GM18519 (cell line): ENCODE measurements around the gene ZNF343.
A peak's percentile ranks its signal among the peaks of the same experiment; 100 is the strongest.

Experiments
- ATAC-seq: cut with Tn5 transposase; IDR thresholded peaks from one replicate; pipeline ENCODE4 v1.9.1; 2021; ENCODE audit warnings: mild to moderate bottlenecking, moderate library complexity; ENCODE audit not compliant: unreplicated experiment, low FRiP score

The ZNF343 gene

DNA sequence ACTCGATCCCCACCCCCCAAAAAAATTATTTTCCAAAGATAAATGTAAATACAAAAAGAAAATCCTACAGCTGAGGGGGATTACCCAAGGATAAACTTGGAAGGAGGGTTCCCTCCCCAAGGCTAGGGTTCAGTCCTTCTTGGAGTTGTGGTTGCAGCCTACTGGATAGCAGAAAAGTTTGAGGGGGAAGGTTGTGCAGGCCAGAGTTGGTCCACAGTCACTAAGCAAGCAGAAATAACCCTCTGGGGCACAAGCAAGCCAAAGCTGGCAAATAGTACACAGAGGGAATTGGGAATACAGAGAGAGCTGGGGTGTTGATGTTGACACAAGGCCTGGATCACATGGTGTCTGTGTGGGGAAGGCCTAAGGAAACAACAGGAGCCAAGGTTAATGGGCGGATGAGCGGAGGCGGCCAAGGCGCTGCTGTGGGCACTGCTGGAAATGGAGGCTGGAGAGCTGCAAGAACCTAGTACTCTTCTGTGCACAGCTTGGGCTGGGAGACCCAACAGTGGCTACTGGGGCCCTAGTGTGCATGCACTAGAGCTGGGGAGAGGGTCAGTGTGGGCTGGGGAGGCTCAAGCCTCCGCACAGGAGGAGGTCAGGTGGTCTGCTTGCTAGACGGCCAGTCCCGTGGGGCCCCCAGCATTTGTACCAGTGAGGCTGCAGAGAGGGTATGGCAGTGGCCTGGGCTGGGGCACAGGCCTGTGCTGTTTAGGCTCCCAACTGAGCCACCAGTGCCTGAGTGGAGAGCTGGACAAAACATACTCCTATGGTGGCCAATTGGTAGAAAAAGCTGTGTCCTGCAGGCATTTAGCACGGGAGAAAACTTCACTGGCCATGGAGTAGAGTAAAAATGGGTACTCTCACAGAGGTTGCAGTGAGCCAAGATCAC lies 32.6 kb downstream of the ZNF343 start:
- no peak for ATAC-seq

DNA sequence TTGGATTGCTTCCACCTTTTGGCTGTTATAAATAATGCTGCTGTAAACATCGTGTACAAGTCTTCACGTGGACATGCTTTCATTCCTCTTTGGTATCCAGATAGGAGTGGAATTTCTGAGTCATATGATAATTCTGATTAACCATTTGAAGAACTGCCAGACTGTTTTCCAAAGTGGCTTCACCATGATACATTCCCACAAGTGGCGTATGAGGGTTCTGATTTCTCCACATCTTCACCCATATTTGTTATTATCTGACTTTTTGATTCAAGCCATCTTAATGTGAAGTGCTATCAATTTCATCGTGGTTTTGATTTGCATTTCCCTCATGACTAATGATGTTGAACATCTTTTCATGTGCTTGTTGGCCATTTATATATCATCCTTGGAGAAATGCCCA lies 35.2 kb downstream of the ZNF343 start:
- ATAC-seq, result no peak

DNA sequence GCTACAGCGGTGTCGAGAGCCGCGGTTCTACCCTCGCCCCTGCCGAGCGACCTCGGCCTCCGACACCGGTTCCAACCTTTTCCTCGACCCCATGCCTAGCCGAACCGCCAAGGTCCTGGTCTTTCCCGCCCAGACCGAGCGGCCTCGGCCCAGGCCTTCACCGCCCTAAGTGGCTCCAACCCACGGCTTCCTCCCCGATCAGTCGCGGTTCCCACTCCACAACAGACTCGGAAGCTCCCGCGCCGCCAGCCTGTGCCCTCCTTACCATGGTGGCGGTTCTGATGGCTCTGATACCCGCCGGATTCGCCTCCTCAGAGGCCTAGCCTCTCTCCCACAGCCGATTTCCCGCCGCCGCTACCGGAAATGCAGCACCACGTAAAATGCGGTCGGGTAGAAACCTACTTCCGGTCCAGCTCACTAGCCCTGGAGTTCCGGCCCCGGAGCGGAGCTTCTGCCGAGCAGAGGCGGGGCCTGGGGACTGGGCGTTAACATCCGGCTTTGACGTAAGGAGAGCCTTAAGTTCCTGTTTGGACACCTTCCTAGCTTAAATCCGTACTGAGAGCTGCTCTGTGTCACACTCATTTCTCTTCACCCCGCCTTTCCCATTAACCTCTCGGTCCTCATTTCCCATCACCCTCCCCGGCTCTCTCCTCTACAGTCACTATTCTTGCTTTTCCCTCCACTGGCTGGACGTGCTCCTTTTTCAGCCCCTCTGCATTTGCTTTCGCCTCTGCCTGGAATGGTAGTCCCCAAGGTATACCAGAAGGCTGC lies 38.1 kb downstream of the ZNF343 start, which contains the start of gene SNRPB:
Gene SNRPB, minus strand, starts transcription at position 367 of the 771 bp plus-strand sequence. Its CDS starts 99 bp downstream, at position 268.
- peak; percentile 86 for ATAC-seq

DNA sequence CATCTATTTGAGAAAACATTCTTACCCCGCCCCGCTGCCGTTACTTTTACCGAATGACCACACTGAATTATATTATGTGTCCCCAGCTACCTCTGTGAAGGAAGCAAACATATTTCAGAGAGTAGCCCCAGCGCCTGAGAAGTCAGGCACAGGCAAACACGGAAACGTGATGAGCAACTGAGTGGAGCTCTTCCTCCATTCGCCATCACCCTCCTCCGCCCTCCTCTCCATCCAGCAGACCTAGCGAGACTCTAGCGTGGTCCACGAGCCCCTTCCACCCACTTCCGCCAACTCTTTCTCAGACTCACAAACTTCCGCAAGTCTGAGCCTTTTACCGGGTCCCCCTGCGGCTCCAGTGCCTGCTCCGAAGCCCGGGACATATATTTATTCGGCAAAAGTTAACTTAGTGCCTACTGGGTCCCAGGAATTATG lies 38.7 kb downstream of the ZNF343 start:
- peak; percentile 15 for ATAC-seq

DNA sequence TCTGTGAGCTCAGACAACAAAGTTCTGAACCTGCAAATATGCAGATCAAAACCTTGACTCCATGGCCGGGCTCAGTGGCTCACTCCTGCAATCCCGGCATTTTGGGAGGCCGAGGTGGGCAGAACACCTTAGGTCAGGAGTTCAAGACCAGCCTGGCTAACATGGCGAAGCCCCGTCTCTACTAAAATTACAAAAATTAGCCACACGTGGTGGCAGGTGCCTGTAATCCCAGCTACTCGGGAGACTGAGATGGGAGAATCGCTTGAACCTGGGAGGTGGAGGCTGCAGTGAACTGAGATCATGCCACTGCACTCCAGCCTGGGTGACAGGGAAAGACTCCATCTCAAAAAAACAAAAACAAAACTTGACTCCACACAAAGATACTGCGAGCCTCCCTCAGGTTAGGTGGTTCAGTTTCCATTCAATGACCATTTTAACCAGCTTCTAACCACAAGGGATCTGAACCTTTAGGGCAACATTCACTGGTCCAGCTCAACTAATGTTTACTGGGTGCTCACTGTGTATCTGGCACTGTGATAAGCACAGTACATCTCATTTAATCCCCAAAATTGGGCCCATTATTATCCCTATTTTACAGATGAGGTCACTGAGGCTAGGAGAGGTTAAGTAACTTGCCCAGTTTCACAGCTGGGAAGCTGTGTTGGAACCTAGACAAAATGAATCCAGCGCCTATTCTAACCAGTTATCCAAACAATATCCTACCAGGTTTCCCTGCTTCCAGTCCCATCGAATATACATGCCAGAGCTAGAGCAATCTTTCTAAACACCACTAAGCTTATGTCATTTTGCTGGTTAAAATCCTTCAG lies 39.9 kb downstream of the ZNF343 start:
- ATAC-seq, result no peak

DNA sequence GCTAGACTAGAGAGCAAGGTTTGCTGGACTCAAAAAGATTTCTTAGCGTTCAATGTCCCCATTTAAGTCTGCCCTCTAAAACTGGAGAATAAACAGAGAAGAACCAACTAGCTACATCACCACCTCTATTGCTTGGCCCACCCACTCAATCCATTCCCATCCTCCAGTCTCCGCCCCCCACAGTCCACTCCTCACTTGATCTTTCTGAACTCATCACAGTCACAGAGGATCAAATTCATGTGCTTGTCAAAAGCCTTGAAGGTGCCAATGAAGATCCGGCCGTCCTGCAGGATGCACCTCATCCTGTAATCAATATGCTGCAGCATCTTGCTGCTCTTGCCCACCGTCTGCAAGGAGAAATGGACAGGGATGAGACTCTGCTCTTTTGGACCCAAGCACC lies 41.3 kb downstream of the ZNF343 start:
- no peak for ATAC-seq

DNA sequence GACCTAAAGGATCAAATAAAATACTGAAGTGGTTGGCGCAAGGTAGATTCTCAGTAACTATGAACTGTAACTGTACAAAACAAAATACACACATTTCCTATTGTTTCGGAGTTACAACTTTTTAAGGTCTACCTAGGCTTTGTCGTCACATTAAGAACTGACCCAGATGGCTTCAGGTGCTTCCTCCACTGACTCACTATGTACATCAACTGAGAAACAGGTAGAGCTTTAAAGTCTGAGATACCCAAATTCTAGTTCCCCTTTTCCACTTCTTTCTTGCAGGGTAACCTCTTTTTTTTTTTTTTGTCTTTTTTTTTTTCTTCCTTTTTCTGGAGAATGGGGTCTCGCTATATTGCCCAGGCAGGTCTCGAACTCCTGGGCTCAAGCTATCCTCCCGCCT lies 43.6 kb downstream of the ZNF343 start:
- ATAC-seq, result no peak

DNA sequence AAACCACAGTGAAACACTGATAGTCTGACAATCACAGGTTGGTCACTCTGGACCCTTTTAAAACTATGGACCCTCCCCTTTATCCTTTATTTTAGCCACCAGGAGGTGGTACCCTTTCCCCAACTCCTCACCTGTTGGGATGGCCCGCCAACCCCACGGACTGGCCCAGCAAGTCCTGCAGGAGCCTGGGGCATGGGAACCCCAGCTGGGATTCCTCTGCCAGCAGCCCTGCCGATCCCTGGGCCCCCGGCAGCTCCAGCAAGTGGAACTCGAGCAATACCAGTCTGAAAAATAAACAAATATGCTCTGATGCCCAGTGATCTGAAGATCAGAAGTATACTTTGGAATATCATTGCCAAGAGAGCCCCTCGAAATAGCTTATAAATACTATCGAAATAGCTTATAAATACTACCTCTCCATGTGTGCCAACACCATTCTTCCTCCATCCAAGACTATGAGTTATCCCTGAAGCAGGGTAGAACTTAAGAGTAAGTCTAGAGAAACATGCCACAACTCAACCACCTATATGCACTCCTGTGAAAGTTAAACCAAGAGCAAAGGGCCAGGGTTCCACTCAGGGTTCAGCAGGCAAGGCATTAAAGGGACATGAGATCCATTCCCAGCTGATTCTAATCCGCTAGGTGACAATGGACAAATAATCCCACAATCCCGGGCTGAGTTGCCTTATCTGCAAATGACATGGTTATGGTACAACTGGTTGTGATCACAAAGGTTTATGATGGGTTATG lies 44.9 kb downstream of the ZNF343 start:
- no peak for ATAC-seq

DNA sequence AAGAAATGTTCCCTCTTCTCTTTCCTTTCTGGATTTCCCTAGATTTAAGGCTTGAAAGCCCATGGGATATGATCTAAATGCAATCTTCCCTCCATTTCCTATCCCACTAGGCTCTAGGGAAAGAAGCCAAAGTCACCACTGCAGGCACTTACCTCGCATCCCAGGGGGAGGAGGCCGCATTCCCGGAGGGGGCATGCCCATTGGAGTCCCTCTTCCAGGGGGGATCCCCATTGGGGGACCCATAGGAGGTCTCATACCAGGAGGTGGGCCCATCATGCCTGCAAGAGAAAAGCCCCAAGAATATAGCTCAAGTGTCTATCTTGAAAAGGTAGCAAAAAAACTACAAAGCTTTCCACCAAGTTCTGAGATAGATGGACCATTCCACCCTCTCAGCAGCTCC lies 46.2 kb downstream of the ZNF343 start:
- no peak for ATAC-seq

DNA sequence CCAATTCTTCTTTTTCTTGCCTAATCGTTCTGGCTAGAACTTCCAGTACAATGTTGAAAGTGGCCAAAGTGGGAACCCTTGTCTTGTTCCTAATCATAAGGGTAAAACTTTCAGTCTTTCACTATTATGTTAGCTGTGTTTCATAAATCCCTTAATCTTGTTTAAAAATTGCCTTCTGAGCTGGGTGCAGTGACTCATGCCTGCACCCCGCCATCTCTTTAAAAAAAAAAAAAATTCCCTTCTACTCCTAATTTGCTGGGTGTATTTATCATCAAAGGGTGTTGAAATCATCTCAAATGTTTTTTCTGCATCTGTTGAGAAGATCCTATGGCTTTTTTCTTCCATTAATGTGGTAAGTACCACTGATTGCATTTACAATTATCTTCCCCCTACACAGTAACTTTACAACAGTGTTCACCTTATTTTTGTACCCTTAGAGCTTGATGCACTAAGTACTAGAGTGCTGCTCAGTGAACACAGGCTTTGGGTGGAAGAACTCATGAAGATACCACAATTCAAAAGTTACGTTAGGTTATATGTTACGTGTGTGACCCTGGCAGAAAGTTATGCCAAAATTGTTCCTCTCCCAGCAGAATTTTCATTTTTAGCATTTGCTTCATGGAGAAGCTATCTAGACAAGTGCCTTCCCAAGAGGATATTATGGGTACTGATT lies 47.8 kb downstream of the ZNF343 start:
- no peak for ATAC-seq

DNA sequence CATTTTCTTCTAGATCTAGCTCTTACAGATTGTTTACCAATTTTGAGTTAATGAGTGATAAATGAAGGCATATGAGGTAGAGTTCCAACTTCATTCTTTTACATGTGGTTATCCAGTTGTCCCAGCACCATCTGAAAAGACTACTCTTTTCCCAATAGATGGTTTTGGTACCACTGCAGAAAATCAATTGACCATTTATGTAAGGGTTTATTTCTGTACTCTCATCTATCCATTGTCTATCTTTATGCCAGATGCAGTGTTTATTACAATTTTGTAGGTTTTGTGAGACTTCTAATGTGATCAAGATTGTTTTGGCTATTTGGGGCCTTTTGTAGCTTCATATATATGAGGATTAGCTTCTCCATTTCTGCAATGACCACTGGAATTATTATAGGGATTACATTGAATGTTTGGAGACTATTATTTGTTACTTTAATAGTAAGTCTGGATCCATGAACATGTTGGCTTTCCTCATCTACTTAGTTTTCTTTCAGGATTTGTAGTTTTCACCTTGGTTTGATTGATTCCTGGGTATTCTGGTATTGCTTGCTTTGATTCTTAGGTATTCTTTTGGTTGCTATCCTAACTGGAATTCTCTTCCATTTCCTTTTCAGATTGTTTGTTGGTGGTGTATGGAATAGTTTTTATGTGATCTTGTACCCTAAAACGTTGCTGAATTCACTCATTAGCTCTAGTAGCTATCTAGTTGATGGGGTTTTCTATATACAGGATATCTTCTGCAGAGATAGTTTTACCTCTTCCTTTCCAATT lies 48.5 kb downstream of the ZNF343 start:
- ATAC-seq, result no peak

DNA sequence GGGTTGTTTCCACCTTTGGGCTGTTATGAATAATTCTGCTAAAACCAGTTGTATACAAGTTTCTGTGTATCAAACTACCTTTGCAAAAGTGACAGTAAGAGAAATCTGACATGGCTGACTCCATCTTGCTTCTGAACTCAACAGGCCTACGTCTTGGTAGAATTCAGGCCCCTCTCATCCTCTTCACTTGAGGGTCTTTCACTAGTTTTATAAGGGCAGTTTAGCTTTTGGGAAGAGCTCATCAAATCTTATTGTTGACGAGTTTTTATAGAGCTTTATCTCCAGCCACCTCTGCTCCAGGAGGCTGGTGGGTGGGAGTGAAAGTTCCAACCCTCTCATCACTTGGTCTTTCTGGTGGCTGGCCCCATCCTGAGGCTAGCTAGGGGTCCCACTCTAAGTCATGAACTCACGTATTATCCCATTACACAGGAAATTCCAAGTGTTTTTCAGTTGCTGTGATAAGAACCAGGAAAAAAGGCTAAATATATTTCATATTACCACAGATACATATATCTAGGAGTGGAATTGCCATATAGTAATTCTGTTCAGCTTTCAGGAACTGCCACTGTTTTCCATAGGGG lies 49.7 kb downstream of the ZNF343 start:
- ATAC-seq, result no peak

DNA sequence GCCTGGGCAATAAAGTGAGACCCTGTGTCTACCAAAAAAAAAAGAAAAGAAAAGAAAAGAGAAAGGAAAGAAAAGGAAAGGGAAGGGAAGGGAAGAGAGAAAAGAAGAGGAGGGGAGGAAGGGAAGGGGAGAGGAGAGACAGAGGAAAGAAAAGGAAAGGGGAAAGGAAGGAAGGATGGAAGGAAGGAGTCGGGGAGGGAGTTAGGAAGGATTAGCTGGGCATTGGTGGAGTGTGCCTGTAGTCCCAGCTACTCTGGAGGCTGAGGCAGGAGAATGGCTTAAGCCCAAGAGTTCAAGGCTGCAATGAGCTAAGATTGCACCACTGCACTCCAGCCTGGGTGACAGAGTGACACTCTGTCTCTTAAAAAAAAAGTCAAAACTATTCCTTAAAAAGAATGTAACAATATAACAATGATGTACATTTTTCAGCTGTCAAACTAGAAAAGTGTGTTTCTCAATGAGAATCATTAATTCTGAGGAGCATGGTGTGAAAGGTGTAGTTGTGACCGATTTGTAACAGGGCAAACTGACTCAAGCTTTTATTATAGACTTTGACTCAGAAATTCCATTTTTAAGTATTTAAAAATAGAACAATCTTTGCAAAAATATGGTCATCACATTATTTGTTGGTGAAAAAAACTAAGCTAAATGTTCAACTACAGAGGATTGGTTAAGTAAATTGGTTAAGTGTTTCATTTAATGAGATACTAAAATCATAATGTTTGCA lies 52.8 kb downstream of the ZNF343 start:
- ATAC-seq, result no peak

DNA sequence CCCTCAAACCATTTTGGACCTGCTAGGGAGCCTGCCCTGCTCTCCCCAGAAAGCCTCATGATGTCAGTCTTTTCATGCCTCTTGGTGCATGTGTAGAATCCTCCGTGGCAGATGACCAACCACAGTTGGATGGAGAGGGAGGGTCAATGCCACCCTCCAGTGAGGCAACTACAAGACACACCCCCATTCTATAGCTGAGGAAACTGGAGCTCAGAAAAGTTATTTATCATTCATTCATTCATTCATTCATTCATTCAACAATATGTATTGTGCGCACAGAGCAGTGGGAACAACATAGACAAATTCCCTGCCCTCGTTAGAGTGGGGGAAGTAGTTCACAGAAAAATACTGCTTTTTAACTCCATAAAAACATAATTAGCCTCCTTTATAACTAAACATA lies 54.9 kb downstream of the ZNF343 start:
- no peak for ATAC-seq

DNA sequence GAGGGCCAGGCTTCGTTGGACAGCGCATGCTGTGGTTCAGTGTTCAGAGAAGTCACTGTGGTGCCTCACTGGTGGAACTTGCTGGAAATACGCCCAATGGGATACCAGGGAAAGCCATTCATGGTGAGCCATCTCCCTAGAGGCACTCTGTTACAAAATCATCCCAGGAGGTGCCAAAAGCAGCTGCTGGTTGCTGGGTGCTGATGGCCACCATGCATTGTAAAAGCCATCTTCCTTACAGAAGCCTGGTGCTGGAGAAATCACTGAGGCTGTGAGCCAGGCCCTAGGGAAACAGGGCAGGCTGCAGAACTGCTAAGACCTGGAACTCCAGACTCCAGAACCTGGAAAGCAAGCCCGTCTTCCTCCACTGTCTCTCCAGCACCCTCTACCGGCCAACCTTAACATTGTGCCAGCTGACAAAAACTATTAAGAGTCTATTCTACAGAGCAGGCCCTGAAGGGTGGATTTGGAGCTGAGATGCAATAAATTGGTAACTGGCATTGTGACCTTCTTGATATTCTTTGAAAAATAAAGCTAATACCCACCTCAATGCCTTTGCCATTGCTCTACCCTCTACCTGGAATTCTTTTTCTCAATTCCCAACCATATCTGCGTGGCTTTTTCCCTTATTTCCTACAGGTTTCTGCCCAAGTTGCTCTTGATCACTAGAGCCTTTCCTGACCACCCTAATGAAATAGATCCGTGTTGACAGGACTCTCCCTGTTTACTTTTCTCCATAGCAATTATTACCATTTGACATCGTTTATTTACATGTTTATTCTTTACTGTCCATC lies 56.6 kb downstream of the ZNF343 start:
- ATAC-seq, result no peak

DNA sequence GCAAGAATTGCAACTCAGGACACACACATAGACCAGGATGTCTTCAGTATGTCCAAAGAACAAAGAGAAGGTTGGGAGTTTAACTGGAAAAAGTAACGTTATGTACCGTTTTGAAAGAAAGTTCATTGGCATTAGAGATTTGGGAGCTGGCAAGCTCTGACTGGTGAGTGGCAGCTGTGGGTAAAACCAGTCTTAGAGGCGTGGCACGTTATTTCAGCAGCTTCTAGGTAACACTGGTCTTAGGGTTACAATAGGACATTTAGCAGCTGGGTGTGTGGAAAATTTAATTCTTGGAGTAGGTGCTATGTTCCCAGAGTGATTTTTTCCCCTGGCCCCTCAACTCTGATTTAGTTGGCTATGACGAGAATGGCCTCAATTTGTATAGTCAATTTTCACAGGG lies 57.3 kb downstream of the ZNF343 start:
- no peak for ATAC-seq

DNA sequence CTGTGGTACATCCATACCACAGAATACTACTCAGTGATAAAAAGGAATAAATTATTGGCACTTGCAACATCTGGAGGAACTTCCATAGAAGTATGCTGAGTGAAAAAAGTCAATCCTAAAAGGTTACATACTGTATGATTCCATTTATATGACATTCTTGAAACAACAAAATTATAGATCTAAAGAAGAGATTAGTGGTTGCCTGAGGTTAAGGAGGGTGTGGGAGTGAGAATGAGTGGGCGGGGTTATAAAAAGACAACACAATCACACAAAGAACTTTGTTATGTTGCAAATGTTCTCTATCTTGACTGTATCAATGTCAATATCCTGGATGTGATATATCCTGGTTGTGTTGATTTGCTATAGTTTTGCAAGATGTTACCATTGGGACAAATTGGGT lies 59.3 kb downstream of the ZNF343 start:
- no peak for ATAC-seq
